SK-N-SH treated with all-trans-retinoic acid at 6 μM for 48 hours (cell line): ENCODE measurements around the gene FER1L5.
A peak's percentile ranks its signal among the peaks of the same experiment; 100 is the strongest.

Experiments used
- ATAC-seq: fragments of 200-7000 bp; cut with Tn5 transposase; 3 replicates; pipeline ENCODE4 v1.9.1; 2020; ENCODE audit warnings: mild to moderate bottlenecking, moderate library complexity
- ARNTL ChIP-seq: fragments of 450-650 bp; formaldehyde crosslinking; IDR thresholded peaks from 2 replicates; pipeline ENCODE4 v1.5.0; 2020; ENCODE audit warnings: low read depth, mild to moderate bottlenecking, moderate library complexity, borderline replicate concordance
- BACH2 ChIP-seq: fragments of 250-450 bp; sonication (Bioruptor Pico); IDR thresholded peaks from 2 replicates; pipeline ENCODE4 v1.9.0; 2021; ENCODE audit warnings: mild to moderate bottlenecking, borderline replicate concordance
- CSDC2 ChIP-seq: fragments of 250-450 bp; sonication (Bioruptor Pico); IDR thresholded peaks from 2 replicates; pipeline ENCODE4 v1.5.0; 2020; ENCODE audit warnings: mild to moderate bottlenecking, moderate library complexity
- GLIS3 ChIP-seq: fragments of 250-450 bp; sonication (Bioruptor Pico); IDR thresholded peaks from 2 replicates; pipeline ENCODE4 v1.5.0; 2020; ENCODE audit warnings: mild to moderate bottlenecking, moderate library complexity
- ISL1 ChIP-seq: fragments of 250-450 bp; sonication (Bioruptor Pico); IDR thresholded peaks from 2 replicates; pipeline ENCODE4 v2.1.2; 2022; ENCODE audit warnings: mild to moderate bottlenecking, moderate library complexity
- OSR1 ChIP-seq: fragments of 250-450 bp; sonication (Bioruptor Pico); IDR thresholded peaks from 2 replicates; pipeline ENCODE4 v1.8.0; 2022; ENCODE audit warnings: moderate library complexity, mild to moderate bottlenecking, inconsistent platforms
- POU6F1 ChIP-seq: fragments of 250-450 bp; sonication (Bioruptor Pico); IDR thresholded peaks from 2 replicates; pipeline ENCODE4 v1.8.0; 2021; ENCODE audit warnings: low read depth, mild to moderate bottlenecking, moderate library complexity, borderline replicate concordance
- PPARA ChIP-seq: fragments of 250-450 bp; sonication (Bioruptor Pico); IDR thresholded peaks from 2 replicates; pipeline ENCODE4 v1.5.0; 2020; ENCODE audit warnings: mild to moderate bottlenecking, borderline replicate concordance
- RARB ChIP-seq: fragments of 250-450 bp; sonication (Bioruptor Pico); IDR thresholded peaks from 2 replicates; pipeline ENCODE4 v1.8.0; 2021; ENCODE audit warnings: mild to moderate bottlenecking, moderate library complexity
- TCF4 ChIP-seq: fragments of 250-450 bp; sonication (Bioruptor Pico); IDR thresholded peaks from 2 replicates; pipeline ENCODE4 v1.8.0; 2021; ENCODE audit warnings: mild to moderate bottlenecking, moderate library complexity, borderline replicate concordance
- TOX ChIP-seq: fragments of 250-450 bp; sonication (Bioruptor Pico); IDR thresholded peaks from 2 replicates; pipeline ENCODE4 v1.8.0; 2021; ENCODE audit warnings: mild to moderate bottlenecking, moderate library complexity, borderline replicate concordance
- ZC3H10 ChIP-seq: fragments of 250-450 bp; sonication (Bioruptor Pico); IDR thresholded peaks from 2 replicates; pipeline ENCODE4 v1.5.1; 2021; ENCODE audit warnings: mild to moderate bottlenecking, moderate library complexity
- ZFP3 ChIP-seq: fragments of 250-450 bp; sonication (Bioruptor Pico); IDR thresholded peaks from 2 replicates; pipeline ENCODE4 v1.5.0; 2020; ENCODE audit warnings: mild to moderate bottlenecking, moderate library complexity
- ZNF565 ChIP-seq: fragments of 450-650 bp; formaldehyde crosslinking; conservative IDR thresholded peaks from 2 replicates; pipeline ENCODE4 v1.5.0; 2020; ENCODE audit warnings: low read depth, mild to moderate bottlenecking, moderate library complexity
- ZNF70 ChIP-seq: fragments of 450-650 bp; formaldehyde crosslinking; IDR thresholded peaks from 2 replicates; pipeline ENCODE4 v1.5.0; 2020; ENCODE audit warnings: mild to moderate bottlenecking, moderate library complexity
- ZNF8 ChIP-seq: fragments of 450-650 bp; formaldehyde crosslinking; IDR thresholded peaks from 2 replicates; pipeline ENCODE4 v1.5.0; 2020; ENCODE audit warnings: mild to moderate bottlenecking, moderate library complexity
- TF ChIP-seq, protein P1 (sequence below): fragments of 250-450 bp; sonication (Bioruptor Pico); IDR thresholded peaks from 2 replicates; pipeline ENCODE4 v1.8.0; 2020; ENCODE audit warnings: mild to moderate bottlenecking, moderate library complexity, borderline replicate concordance
- TF ChIP-seq, protein P2 (sequence below): fragments of 250-450 bp; sonication (Bioruptor Pico); IDR thresholded peaks from 2 replicates; pipeline ENCODE4 v1.5.1; 2020; ENCODE audit warnings: low read depth, mild to moderate bottlenecking, moderate library complexity

The FER1L5 gene

GRCh38 chr2:96739076-96739632, 96.6 kb downstream of the FER1L5 start:
- TF ChIP-seq ZFP3 (CRISPR knock-in tag) = no peak
- TF ChIP-seq CSDC2 (CRISPR knock-in tag) = no peak
- TF ChIP-seq POU6F1 = no peak
- no peak for TF ChIP-seq PPARA (CRISPR knock-in tag)
- TF ChIP-seq, protein P1, sequence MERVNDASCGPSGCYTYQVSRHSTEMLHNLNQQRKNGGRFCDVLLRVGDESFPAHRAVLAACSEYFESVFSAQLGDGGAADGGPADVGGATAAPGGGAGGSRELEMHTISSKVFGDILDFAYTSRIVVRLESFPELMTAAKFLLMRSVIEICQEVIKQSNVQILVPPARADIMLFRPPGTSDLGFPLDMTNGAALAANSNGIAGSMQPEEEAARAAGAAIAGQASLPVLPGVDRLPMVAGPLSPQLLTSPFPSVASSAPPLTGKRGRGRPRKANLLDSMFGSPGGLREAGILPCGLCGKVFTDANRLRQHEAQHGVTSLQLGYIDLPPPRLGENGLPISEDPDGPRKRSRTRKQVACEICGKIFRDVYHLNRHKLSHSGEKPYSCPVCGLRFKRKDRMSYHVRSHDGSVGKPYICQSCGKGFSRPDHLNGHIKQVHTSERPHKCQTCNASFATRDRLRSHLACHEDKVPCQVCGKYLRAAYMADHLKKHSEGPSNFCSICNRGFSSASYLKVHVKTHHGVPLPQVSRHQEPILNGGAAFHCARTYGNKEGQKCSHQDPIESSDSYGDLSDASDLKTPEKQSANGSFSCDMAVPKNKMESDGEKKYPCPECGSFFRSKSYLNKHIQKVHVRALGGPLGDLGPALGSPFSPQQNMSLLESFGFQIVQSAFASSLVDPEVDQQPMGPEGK (CRISPR knock-in tag) = no peak
- no peak for TF ChIP-seq ZNF565 (CRISPR knock-in tag)
- TF ChIP-seq ARNTL (CRISPR knock-in tag) = no peak
- no peak for TF ChIP-seq ISL1
- TF ChIP-seq, all 23 proteins: peak for 0

GRCh38 chr2:96739633-96740428, 97.3 kb downstream of the FER1L5 start, which contains the start of gene LMAN2L:
Gene LMAN2L (minus strand): TSS chr2:96740064. CDS start chr2:96740040, 24 bp downstream.
- TF ChIP-seq BACH2 (CRISPR knock-in tag) = no peak
- no peak for TF ChIP-seq ZNF8 (CRISPR knock-in tag)
- no peak for TF ChIP-seq ARNTL (CRISPR knock-in tag)
- TF ChIP-seq TOX (CRISPR knock-in tag) = no peak
- TF ChIP-seq ZNF565 (CRISPR knock-in tag) = no peak
- no peak for TF ChIP-seq ZNF70 (CRISPR knock-in tag)
- TF ChIP-seq GLIS3 = no peak
- TF ChIP-seq, protein P1 (CRISPR knock-in tag) = no peak
- no peak for TF ChIP-seq RARB
- no peak for TF ChIP-seq TCF4 (CRISPR knock-in tag)
- ATAC-seq = peak; percentile 100

More at GRCh38 chr2:96739076-96739632, 96.6 kb downstream of the FER1L5 start:
- no peak for ATAC-seq

DNA sequence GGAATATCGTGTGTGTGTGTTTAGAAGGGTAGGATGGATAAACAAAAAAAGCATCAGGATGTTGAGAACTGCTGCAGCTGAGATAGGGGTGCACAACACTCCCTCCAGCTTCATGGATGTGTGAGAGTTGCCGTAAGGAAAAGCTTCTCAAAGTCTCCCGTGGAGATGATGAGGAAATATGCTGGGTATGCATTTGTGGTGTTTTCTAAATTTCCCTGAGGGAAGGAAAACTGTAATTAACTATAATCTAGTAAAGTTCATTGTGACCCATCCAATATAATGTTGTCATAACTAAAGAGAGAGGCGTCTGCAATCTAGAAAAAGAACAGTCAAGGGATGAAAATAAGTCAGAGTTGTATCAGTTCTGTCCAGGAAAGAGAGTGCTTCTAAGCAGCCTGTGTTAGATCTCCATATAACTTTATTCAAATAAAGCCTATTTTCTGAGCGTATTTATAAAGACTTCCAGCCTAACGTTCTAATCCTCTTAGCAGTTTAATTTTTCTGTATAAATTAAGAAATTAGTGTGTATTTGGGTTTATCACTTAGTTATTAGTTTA, 104.6 kb downstream of the FER1L5 start:
- no peak for ATAC-seq
- TF ChIP-seq, protein P1 (CRISPR knock-in tag) = no peak
- TF ChIP-seq, protein P2, sequence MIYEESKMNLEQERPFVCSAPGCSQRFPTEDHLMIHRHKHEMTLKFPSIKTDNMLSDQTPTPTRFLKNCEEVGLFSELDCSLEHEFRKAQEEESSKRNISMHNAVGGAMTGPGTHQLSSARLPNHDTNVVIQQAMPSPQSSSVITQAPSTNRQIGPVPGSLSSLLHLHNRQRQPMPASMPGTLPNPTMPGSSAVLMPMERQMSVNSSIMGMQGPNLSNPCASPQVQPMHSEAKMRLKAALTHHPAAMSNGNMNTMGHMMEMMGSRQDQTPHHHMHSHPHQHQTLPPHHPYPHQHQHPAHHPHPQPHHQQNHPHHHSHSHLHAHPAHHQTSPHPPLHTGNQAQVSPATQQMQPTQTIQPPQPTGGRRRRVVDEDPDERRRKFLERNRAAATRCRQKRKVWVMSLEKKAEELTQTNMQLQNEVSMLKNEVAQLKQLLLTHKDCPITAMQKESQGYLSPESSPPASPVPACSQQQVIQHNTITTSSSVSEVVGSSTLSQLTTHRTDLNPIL (CRISPR knock-in tag) = no peak

DNA sequence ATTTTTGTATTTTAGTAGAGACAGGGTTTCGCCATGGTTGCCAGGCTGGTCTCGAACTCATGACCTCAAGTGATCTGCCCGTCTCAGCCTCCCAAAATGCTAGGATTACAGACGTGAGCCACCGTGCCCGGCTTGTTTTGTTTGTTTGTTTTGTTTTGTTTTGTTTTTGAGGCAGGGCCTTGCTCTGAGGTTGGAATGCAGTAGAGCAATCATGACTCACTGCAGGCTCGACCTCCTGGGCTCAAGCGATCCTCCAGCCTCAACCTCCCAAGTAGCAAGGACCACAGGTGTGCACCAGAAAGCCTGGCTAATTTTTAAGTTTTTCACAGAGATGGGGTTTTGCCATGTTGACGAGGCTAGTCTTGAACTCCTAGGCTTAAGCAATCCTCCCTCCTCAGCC, 109.2 kb downstream of the FER1L5 start:
- ATAC-seq = no peak
- no peak for TF ChIP-seq ZC3H10 (CRISPR knock-in tag)
- TF ChIP-seq, protein P1 (CRISPR knock-in tag) = no peak
- no peak for TF ChIP-seq ZNF565 (CRISPR knock-in tag)
- TF ChIP-seq BACH2 (CRISPR knock-in tag) = no peak
- no peak for TF ChIP-seq ZFP3 (CRISPR knock-in tag)
- TF ChIP-seq PPARA (CRISPR knock-in tag) = no peak
- TF ChIP-seq, protein P2 (CRISPR knock-in tag) = no peak
- TF ChIP-seq ZNF8 (CRISPR knock-in tag) = no peak
- no peak for TF ChIP-seq OSR1 (CRISPR knock-in tag)
- no peak for TF ChIP-seq POU6F1
